OCI-LY3 (cell line): ENCODE data around the gene TAL2.

Experiments used
- CTCF ChIP-seq: fragments of 200-600, 300-600 bp; sonication (generic); IDR thresholded peaks from 2 replicates; pipeline ENCODE4 v1.5.1; 2014; ENCODE audit warnings: antibody characterized with exemption, low read length, low read depth
- EZH2phosphoT487 ChIP-seq: fragments of 200-600 bp; shearing (Covaris generic); IDR thresholded peaks from 2 replicates; pipeline ENCODE4 v1.6.1; 2018; ENCODE audit warnings: antibody characterized with exemption, mixed run types, low read depth

GRCh38 chr9:105710638-105711037, 48.4 kb downstream of the TAL2 start:
- TF ChIP-seq CTCF: no peak
- no peak for TF ChIP-seq EZH2phosphoT487
